SK-N-SH treated with all-trans-retinoic acid at 6 μM for 48 hours (cell line): ENCODE data around the gene LCE3D.

Experiments
- CSDC2 ChIP-seq: fragments of 250-450 bp; sonication (Bioruptor Pico); IDR thresholded peaks from 2 replicates; pipeline ENCODE4 v1.5.0; 2020; ENCODE audit warnings: mild to moderate bottlenecking, moderate library complexity
- ESRRG ChIP-seq: fragments of 250-450 bp; sonication (Bioruptor Pico); IDR thresholded peaks from 2 replicates; pipeline ENCODE4 v1.6.1; 2021; ENCODE audit warnings: mild to moderate bottlenecking
- GLIS3 ChIP-seq: fragments of 250-450 bp; sonication (Bioruptor Pico); IDR thresholded peaks from 2 replicates; pipeline ENCODE4 v1.5.0; 2020; ENCODE audit warnings: mild to moderate bottlenecking, moderate library complexity
- PATZ1 ChIP-seq: fragments of 250-450 bp; sonication (Bioruptor Pico); IDR thresholded peaks from 2 replicates; pipeline ENCODE4 v1.8.0; 2020; ENCODE audit warnings: mild to moderate bottlenecking, moderate library complexity, borderline replicate concordance
- POU6F1 ChIP-seq: fragments of 250-450 bp; sonication (Bioruptor Pico); IDR thresholded peaks from 2 replicates; pipeline ENCODE4 v1.8.0; 2021; ENCODE audit warnings: low read depth, mild to moderate bottlenecking, moderate library complexity, borderline replicate concordance

- no peak for TF ChIP-seq GLIS3 (CRISPR knock-in tag)
- TF ChIP-seq POU6F1: no peak
- TF ChIP-seq CSDC2: no peak
- TF ChIP-seq PATZ1 (CRISPR knock-in tag): no peak
- no peak for TF ChIP-seq ESRRG (CRISPR knock-in tag)
Measured at GRCh38 chr1:152599934-152600333, 19.6 kb upstream of the LCE3D start, which contains the start of gene LCE3C.
